Heart left ventricle (tissue), 13 donors: Measurements from ENCODE around the gene VRTN.

Experiments used
- POLR2A ChIP-seq, 2 donors: fragments of 450-650 bp; IDR thresholded peaks; one replicate each; pipeline ENCODE4 v1.6.1; 2017; ENCODE audit warnings: antibody characterized with exemption in 2 of 2, mild to moderate bottlenecking in 2 of 2, moderate library complexity in 2 of 2
- TF ChIP-seq, protein P1 (sequence below), 12 donors: fragments of 200-600 bp; sonication (generic) in 4 of 12; IDR thresholded peaks; one replicate each; pipeline versions ENCODE4 v1.5.0 to v1.8.0; 2018 to 2022; ENCODE audit warnings: antibody characterized with exemption in 12 of 12, mild to moderate bottlenecking in 5 of 12
- donor health status: ischemic (EF 13 %, LVEDD 7.1; RV severe dilation, severe dysfunction).
- donor health status: DM: no; HTN: yes; CAD: no.
- donor health status: DM: no; HTN: no; CAD: no.
- donor health status: ischemic (EF 25% LVEDD 6.9; RV normal size, moderate dysfunction).
- donor health status: ischemic (EF 25% LVEDD 5.7; RV mildly dilated, moderate dysfunction).
- donor health status: ischemic (EF 35%, LVEDD 5.7; RV mildly dilated, moderate dysfunction).
- donor health status: nonischemic (EF 11% LVEDD 7.7; RV severe dilation, severe dysfunction).
- donor health status: DM: yes; HTN: yes; CAD: no.
- donor health status: PGD.
- donor health status: ischemic (EF 29% LVEDD 5.4; RV normal size, mild dysfunction).
- donor health status: nonischemic (EF 23%, LVEDD 6.1; RV moderate dilation, normal function).

- TF ChIP-seq, protein P1, sequence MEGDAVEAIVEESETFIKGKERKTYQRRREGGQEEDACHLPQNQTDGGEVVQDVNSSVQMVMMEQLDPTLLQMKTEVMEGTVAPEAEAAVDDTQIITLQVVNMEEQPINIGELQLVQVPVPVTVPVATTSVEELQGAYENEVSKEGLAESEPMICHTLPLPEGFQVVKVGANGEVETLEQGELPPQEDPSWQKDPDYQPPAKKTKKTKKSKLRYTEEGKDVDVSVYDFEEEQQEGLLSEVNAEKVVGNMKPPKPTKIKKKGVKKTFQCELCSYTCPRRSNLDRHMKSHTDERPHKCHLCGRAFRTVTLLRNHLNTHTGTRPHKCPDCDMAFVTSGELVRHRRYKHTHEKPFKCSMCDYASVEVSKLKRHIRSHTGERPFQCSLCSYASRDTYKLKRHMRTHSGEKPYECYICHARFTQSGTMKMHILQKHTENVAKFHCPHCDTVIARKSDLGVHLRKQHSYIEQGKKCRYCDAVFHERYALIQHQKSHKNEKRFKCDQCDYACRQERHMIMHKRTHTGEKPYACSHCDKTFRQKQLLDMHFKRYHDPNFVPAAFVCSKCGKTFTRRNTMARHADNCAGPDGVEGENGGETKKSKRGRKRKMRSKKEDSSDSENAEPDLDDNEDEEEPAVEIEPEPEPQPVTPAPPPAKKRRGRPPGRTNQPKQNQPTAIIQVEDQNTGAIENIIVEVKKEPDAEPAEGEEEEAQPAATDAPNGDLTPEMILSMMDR (IDR thresholded peaks at IDR 0.05): no peak
- no peak for TF ChIP-seq POLR2A (IDR thresholded peaks at IDR 0.05)
Observed at GRCh38 chr14:74348735-74349463, 628 bp downstream of the VRTN start.
